Stimulated activated CD4-positive, alpha-beta T cell treated with anti-CD3 and anti-CD28 coated beads, Interleukin-2, amount 100 ng/mL, for 4 hours (primary cell): Measurements from ENCODE around the gene B4GALNT1.
A peak's percentile ranks its signal among the peaks of the same experiment; 100 is the strongest.
"Not testable (repeated sequence)": the region's sequence is repeated elsewhere in the genome, so short reads cannot be mapped to it uniquely, and the experiment has no call there.

Source experiments
- DNase-seq: peaks from one replicate; pipeline ENCODE4 v3.0.0-alpha.2; 2020; ENCODE audit warnings: low read depth

The B4GALNT1 gene

DNA sequence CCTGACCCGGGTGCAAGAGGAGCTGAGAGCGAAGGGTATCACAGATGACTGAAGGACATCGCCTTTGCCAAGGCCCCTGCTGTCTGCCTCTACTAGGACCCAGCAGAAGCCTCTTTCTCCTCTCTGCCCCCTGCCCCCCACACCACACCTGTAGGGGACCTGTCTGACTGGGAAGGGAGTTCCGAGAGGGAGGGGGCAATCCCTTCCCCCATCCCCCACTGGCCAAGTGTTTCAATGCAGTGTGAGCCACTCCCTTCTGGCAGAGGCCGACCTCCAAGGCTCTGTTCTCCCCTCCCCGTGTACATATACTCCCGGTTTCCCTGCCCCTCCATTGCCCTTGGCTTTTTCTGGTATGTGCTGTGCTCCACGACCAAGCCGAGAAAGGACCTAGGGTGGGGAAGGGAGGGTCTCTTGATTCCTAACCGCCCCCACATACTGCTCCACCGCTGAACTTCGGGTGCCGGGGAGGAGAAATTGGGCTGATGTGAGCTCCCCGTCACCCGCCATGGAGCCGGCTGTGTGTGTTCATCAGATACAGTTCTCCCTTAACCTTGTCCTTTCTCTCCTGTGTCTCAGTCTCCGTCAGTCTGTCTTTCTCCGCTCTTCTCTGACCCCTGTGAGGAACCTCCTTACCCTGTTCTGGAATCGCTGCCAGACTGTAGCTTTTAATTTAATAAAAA is 23.8 kb downstream of the B4GALNT1 start:
- DNase-seq: no peak

DNA sequence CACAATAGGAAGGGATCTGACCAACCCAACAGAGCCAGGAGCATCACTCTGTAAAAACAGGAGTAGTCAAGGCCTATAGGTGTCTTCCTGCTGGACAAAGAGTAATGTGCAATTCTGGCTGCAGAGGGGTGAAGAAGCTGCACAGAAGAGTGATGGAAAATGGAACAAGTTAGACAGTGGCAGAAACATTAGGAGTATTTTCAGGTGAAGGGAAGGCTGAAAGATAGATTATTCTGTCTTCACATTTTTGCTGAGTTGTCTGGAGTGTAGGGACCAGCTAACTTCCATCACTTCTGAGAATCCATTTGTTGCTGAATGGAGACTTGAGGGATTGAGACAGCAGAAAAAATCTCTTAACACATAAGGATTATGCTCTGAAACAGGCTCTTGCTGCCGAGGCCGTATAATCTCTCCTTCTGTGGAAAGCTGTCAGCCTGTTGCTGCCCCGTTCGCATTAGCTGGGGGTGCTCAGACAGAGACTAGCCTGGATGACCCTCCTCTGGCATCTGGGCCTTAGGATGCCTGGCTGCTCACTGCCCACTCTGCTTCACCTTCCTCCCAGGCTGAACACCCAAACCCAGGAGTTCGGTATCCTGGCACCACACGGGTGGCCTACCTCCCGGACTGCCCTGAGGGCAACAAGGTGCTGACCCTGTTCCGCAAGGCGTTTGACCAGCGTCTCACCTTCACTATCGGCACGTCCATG is 24.9 kb downstream of the B4GALNT1 start:
- no peak for DNase-seq

DNA sequence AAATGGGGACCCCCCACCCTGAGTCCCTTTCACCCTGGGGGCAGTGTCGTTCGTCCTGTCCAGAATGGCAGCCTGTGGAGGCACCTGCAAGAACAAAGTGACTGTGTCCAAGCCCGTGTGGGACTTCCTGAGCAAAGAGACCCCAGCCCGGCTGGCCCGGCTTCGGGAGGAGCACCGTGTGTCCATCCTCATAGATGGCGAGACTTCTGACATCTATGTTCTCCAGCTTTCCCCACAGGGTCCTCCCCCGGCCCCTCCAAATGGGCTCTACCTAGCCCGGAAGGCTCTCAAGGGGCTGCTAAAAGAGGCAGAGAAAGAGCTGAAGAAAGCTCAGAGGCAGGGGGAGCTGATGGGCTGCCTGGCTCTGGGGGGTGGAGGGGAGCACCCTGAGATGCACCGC is 26.2 kb downstream of the B4GALNT1 start:
- no peak for DNase-seq

DNA sequence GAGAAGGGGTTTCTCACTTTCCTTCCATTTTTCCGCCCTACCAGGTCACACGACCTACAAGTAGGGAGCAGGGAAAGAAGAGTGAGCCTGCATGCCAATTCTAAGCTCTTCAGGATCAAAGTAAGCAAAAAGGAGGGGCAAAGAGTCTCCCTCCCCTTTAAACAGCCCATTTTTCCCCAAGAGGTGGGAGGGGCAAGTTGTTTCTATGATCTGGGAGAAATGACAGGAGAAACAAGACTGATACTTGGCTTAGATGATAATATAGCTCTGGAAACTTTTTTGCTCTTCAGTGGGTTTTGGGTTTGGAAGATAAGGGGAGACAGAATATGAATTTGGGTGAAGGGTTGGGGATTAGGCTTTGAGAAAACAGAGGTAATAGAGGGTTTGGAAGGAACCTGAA is 26.6 kb downstream of the B4GALNT1 start:
- DNase-seq: no peak

DNA sequence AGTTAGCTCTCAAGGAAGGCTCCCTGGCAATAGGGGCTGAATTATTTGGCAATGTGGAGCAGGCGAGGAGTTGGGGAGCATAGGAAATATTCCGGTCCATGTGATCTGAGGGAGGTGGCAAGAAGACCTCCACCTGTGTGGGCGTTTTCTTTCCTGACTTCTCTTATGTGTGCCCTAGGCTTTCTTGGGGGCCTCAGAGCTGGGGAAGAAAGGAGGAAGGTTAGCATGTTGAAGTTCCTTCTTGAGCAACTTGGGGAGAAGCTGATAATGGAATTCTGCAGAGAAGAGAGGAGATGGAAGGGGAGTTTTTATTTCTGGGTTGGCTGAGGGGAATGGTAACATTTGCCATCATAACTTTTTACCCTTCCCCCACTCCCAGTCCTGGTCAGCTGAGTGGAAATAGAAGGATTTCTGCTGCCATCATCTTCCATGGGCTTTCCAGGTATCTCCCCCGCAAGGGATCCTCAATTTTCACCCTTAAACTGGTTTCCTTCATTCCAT is 27.1 kb downstream of the B4GALNT1 start:
- no peak for DNase-seq

DNA sequence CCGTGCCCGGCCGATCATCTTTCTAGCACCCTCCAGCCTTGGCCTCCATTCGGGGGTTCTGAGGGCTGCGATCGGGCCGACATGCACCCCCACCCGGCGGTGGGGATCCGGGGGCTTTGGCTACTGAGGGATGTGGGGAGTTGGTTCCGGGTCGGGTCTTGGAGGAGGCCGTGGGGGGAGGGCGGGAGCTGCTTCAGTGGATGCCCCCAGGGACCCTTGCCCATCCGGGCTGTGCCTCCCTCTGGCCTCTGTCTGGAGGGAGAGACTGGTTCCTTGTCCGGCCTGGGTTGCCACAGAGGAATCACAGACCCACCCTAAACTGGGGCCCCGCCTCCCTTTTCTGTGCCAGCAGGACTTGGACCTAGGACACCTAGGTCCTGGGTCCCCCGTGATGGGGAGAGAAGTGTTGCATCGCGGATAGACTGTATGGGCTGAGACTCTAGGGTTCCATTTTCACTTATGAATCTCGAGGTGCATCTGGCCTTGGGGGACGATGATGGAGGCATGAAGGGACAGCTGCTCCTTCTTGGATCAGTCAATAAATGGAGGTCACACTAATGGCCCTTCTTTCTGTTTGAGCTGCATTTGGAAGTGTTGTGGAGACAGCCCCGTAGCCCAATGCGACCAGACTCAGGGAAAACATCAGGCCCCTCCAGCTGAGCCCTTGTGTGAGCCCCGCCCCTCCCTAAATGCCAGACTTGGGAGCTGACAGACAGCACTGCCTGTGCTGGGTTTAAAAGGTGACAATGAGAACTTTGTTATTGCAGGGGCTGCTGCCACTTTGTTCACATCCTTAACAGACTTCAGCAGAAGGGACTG is 27.8 kb downstream of the B4GALNT1 start:
- no peak for DNase-seq

DNA sequence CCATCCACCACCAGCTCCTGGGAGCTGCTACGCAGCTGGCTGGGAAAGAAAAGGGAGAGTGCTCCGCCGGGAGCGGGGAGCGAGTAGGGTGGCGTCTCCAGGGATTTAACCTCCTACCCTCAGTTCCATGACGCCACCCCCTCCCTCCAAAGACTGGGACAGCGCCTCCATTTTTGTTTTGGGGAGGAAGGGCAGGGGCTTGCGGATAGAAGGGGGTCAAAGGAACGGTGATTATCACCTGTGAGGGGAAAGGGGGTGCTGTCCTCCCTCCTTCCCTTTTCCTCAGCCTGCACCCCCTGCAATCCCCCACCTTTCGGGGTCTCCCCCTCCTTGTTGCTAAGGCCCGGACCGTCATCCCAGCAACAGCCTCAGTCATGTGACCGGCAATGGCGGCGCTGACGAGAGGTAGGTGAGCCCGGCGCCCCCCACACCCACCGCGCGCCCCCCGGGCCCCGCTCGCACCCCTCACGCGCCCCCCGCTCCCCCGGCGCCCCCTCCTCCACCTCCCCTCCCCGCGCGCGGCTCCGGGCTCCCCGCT is 28.5 kb downstream of the B4GALNT1 start, which contains the start of gene DTX3:
Gene DTX3, plus strand, starts transcription at position 371 of the 538 bp plus-strand sequence. CDS start 1,694 bp downstream, outside the sequence.
- DNase-seq: no peak

DNA sequence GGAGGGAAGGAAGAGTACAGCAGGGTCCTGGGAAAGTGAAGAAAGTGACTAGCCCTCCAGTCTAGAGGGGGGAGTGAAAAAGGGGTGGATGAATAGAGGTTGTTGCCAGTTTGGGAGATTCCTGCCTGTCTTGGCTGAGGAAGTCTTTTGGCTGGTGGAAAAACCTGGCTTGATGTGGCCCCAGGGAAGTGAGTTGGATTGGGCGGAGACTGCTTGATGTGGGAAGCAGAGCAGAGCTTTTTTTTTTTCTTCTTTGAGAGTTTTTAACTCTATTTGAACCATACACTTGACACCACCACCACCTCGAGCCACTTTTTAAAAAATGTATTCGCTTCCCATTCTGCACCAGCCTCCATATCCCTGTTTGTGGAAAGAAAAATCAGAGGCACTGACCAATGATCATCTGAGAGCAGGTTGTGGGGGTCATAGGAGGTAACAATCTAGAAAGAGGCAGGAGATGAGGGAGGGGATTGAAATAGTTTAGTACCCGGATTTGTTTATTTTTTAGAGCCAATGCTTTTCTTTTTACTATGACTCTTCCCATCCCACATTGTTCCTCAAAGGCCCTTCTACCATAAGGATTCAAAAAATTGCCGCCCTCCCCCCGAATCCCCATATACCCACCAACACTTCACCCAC is 29.1 kb downstream of the B4GALNT1 start:
- no peak for DNase-seq

DNA sequence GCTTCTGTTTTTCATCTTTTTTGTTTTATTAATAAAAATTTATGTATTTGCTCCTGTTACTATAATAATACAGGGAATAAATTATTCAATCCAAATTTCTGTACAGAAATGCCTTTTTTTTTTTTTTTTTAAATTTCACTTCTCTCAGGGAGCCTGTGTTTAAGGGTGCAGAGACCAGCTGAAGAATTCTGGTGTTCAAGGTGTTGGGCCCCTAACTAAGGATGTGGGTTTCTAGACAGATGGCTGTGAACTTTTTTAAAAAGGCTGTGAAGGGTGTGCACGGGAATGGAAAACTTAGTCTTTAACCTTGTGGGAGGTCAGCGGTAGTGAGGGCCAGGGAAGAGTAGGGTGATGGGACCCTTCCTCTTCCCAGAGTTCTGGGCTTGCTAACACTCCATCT is 29.7 kb downstream of the B4GALNT1 start:
- no peak for DNase-seq

DNA sequence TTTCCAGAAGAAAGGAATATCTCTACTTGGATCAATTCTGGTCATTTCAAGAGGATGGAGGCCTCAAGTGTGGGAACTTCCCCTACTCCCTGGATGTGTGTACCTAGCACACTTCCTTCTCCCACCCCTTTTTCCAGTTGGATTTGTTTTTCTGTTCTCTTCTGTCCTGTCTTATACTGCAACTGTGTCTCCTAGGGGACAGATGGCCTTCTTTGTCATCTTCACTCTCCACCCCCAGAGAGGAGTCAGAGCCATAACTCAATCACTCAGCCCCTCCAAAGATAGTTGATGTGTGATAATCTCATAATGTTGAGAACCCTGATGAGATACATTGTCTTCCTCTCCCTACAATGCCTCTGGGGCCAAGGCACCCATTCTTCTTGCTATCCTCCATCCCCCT is 30.5 kb downstream of the B4GALNT1 start:
- DNase-seq: no peak

DNA sequence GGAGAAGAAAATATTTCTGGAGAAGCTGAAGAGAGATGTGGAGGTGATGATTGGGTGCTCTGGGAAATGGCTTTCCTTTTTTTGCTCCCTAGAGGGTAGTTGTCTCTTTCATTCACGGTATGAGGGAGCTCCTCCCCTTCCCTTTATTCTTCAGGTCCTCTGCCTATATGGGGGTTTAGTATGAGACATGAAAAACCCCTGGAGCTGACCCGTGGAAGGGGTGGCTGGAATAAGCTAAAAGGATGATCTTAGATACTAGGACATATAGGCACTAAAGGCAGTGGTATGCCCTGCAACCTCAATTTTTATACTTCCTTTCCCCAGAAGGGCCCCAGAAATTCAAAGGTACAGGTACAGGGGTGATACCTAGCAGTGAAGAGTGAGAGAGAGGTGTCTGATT is 32.6 kb downstream of the B4GALNT1 start:
- no peak for DNase-seq

DNA sequence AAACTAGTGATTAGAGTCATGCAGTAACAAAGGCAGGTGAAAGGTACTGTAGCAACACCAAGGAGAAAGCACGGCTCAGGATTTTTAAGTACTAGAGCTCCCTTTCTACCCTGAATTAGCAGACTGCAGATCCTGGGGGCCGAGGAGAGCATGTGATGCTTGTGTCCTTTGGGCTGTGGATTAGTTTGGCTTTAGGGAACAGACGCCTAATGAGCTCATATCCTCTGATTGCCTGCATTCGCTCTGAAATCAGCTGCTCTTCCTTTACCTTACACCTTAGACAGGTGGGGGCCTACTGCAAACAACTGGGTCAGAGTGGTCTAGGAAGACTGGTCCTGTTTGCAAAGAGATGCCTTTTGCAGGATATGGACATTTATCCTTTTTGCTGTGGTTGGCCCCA is 39.8 kb downstream of the B4GALNT1 start:
- DNase-seq: no peak

DNA sequence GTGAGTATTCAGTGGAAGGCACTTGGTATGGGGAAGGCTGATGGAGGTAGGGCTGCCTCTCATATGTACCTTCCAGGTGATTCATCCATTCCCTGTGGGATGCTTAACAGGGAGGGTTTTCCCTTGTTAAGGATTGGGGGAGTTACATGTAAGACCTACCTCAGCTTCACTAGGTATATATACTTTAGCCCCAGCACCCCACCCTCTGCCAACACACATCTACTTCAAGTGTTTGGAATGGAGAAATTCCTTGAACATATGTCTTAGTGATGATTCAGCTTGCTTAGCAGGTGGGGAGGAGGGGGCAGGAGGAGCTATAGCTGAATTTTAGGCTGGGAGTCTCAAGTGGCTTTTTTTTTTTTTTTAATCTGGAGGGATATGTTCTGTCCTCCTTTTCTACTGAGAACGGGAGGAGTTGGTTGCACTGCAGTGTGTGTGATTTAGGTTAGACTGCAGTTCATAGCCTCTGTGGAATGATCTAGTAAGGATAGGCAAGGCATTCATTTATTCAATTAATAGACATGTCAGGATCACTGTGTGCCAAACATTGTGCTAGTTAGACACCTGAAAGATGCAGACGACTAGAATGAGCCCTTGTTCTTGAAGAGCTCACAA is 40.3 kb downstream of the B4GALNT1 start:
- DNase-seq: no peak

DNA sequence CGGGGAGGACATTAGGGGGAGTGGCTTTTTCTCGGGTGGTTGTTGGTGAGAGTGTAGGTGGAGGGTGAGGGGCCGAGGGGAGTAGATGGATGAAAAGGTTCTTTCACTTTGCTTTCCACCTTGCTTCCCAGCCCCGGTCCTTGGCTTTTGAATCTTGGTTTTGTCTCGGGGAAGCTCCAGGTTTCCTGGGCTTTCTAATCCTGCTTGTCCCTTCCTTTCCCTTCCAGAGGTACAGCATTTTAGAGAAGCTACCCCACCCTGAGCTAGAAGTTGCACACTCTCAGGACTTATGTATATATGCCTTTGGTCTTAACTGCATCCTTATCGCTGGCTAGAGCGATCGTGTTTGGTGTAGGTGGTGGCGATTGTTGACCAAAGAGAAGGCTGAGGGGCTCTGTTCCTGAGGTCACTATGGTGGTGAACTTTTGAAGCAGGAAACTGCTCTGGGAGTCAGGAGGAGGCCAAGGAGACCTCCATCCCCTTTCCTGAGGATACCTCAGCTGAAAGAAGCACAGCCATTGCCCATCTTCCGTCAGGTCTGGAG is 41.1 kb downstream of the B4GALNT1 start:
- no peak for DNase-seq

DNA sequence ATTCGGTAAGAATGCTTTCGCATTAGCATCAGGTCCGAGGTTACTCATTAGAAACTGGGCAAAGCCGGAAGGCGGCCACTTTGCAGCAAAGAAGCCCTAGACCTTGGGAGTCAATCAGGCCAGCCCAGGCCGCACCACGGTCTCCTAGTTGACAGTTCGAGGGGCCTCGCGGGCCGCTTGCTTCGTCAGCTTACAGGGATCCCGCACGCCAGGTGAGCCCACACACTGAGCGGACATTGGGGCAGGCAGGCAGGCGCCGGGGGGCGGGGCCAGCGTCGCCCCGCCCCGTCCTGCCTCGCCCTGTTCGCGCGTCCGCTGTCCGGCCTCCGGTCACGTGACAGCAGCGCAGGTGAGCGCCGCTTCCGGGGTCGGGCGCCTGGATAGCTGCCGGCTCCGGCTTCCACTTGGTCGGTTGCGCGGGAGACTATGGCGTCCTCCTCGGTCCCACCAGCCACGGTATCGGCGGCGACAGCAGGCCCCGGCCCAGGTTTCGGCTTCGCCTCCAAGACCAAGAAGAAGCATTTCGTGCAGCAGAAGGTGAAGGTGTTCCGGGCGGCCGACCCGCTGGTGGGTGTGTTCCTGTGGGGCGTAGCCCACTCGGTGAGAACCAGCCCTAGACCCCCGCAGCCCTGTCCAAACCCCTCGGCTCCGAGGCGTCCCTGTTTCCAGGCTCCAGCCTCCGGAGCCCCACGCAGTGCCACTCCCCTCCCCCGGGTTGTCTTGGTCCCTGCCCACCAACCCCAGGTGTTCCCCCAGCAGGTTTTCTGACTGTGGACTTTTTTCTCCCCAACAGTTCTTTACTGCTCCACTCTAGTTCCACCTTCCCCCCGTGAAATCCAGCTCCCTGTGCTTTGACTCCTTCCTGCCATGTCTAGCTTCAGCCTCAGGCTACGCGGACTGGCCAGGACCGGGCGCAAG is 41.9 kb downstream of the B4GALNT1 start, which contains the start of gene PIP4K2C:
Gene PIP4K2C, plus strand, starts transcription at position 329 of the 918 bp plus-strand sequence. Its CDS starts 98 bp downstream, at position 427.
- DNase-seq: peak; percentile 61

DNA sequence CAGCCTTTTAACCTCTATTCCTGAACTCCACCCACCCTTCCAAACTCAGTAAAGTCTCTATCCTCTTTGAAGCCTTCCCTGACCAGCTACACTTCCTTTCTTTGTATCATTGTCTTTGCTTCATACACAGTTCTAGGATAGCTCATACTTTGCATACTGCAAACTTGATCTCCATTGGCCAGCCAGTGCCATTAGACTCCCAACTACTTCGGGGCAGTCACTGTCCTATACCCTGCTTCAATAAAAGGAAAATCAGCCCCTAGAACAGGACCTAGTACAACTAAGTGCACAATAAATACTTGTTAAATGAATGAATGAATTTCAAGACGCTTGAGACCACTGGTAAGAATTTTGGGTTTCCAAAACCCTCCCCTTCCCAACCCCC is 42.5 kb downstream of the B4GALNT1 start:
- DNase-seq: no peak

DNA sequence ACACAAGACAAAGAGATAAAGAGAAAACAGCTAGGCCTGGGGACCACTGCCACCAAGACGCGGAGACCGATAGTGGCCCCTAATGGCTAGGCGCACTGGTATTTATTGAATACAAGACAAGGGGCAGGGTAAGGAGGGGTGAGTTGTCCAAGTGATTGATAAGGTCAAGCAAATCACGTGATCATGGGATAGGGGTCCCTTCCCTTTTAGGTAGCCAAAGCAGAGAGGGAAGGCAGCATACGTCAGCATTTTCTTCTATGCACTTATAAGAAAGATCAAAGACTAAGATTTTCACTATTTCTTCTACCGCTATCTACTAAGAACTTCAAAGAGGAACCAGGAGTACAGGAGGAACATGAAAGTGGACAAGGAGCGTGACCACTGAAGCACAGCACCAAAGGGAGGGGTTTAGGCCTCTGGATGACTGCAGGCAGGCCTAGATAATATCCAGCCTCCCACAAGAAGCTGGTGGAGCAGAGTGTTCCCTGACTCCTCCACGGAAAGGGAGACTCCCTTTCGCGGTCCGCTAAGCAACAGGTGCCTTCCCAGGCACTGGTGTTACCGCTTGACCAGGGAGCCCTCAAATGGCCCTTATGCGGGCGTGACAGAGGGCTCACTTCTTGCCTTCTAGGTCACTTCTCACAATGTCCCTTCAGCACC is 43.9 kb downstream of the B4GALNT1 start:
- DNase-seq: not testable (repeated sequence)

DNA sequence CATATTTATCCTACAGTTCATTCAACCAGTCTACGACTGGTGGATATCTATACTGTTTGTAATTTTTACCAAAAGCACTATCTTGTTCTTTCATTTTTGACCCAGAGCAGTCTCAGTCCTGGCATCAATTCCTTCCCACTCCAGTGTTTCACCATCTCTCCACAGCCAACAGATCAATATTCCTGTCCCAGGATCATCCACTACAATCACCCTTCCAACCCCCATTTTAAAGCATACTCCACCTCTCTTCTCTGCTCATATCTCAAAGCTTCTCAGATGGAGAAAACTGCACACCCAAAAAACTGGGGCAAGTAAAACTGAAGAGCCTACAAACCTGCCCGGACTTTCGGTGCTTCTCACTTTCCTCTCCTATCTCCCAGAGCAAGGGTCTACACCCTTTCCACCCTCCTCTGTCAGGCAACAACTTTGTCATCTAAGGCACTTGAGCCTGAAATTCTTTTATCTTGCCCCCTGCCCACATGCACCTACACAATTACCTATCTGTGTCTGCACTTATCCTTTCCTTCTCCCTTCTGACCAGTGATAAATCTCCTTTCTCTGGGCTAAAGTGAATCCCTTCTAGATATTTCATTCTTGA is 46.1 kb downstream of the B4GALNT1 start:
- DNase-seq: no peak

DNA sequence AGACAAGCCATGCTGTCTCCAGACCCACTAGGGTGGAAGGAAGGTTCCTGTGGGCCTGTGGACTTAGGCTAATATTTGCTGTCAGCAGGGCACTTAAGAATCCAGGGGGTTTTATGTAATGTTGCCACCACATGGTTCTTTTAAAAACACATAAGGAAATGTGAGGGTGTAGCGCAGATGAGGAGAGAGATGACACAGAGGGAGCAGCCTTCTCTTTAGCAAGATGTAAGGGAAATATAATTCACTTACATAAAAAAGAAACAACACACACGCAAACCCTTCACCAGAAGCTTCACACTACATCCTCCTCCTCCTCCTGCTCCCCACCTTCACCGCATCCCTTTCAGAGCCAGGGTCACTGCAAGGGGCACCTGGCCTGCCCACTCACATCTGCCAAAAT is 46.9 kb downstream of the B4GALNT1 start:
- DNase-seq: no peak
